ENCODE results near the gene SLC4A8. TPM values are rescaled to one million over a fixed set of nuclear protein-coding genes. Genes with fewer than 3 reads are reported as not detected.

Gene SLC4A8
- total RNA-seq: under 1 TPM; 0.33 to 0.34 TPM

GRCh38 chr12:51424662-51425539, at the start of gene SLC4A8:
SLC4A8 (plus strand) TSS chr12:51424831; CDS start chr12:51424988, 157 bp downstream.

GRCh38 chr12:51391283-51392123, 33.1 kb upstream of the SLC4A8 start, which contains the start of gene GALNT6:
GALNT6 (minus strand) TSS chr12:51391406; CDS start chr12:51379781, 11,625 bp downstream.

Other genes with a start within 250 kb of the SLC4A8 start
- gene POU6F1, start 206.8 kb upstream of the SLC4A8 start, total RNA-seq: 1 to 10 TPM; 1.3 to 2.8 TPM
- gene DAZAP2, start 186.0 kb upstream of the SLC4A8 start, total RNA-seq: 100 to 1,000 TPM; 218 to 230 TPM
- gene SMAGP, start 154.4 kb upstream of the SLC4A8 start, total RNA-seq: 1 to 10 TPM in 1 of 2 donors, not detected in 1; 1.3 TPM
- gene BIN2, start 100.7 kb upstream of the SLC4A8 start, total RNA-seq: not detected
- not detected for gene CELA1, start 78.2 kb upstream of the SLC4A8 start, total RNA-seq
- gene GALNT6, start 33.4 kb upstream of the SLC4A8 start, total RNA-seq: 1 to 10 TPM in 1 of 2 donors, under 1 TPM in 1; 0.34 to 3.0 TPM
- gene SCN8A, start 166.4 kb downstream of the SLC4A8 start, total RNA-seq: 1 to 10 TPM; 3.0 to 4.1 TPM

Measured in melanocyte of skin (primary cell).